Measurements from ENCODE around the gene MRPL3.

DNA sequence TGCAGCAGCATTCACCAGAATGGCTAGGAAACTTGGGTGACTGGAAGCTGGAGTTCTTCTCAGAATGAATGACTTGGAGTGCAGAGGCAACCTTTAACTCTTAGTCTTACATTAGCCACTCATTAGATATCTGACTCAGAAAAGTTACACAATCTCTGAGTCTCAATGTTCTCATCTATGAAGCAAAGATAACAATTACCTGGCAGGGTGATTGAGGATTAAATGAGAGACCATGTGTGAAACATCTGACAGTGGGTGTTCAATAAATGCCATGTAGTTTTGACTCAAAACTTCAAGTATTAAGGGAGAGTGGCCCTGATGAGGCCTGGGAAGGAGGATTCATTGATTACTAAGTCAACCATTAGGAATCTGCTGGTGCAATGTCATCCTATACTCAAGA is 48.3 kb downstream of the MRPL3 start:
- TF ChIP-seq, protein P1, sequence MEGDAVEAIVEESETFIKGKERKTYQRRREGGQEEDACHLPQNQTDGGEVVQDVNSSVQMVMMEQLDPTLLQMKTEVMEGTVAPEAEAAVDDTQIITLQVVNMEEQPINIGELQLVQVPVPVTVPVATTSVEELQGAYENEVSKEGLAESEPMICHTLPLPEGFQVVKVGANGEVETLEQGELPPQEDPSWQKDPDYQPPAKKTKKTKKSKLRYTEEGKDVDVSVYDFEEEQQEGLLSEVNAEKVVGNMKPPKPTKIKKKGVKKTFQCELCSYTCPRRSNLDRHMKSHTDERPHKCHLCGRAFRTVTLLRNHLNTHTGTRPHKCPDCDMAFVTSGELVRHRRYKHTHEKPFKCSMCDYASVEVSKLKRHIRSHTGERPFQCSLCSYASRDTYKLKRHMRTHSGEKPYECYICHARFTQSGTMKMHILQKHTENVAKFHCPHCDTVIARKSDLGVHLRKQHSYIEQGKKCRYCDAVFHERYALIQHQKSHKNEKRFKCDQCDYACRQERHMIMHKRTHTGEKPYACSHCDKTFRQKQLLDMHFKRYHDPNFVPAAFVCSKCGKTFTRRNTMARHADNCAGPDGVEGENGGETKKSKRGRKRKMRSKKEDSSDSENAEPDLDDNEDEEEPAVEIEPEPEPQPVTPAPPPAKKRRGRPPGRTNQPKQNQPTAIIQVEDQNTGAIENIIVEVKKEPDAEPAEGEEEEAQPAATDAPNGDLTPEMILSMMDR (conservative IDR thresholded peaks at IDR 0.05; ENCODE audit: low read depth, low read length): no peak
- TF ChIP-seq EZH2 (IDR thresholded peaks at IDR 0.05; ENCODE audit: low read length, unreplicated experiment): no peak
